CD4-positive, alpha-beta T cell treated with Interleukin-10 for 1 hour (primary cell): Measurements from ENCODE around the gene SNX20.

Experiments
- DNase-seq: peaks from one replicate; pipeline ENCODE4 v3.0.0-alpha.2; 2020

Gene SNX20

GRCh38 chr16:50632927-50633800 lies 47.9 kb downstream of the SNX20 start:
- DNase-seq, result no peak

DNA sequence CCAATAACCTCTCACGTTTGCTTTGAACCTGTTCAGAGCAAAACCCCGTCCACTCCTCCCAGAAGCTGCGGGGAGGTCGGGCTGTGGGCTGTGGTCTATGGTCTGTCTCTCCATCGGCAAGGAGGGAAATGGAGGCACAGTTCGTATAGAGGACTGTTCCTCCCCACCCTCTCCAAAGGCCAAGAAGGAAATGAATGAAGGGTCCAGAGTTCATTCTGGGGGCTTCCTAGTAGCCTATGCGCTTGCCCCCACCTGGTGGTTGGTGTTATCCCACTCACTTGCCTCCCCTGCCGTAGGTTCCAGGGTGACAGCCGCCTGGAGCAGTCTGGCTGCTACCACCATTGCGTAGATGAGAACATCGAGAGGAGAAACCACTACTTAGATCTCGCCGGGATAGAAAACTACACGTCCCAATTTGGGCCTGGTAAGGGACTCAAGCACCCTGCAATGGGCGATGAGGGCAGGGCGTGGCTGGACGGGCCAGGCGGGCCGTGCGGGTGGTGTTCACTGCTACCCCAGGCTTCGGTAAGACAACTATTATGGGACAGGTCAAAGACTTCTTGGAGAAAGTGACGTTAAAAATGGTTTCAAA lies 49.0 kb downstream of the SNX20 start:
- no peak for DNase-seq

DNA sequence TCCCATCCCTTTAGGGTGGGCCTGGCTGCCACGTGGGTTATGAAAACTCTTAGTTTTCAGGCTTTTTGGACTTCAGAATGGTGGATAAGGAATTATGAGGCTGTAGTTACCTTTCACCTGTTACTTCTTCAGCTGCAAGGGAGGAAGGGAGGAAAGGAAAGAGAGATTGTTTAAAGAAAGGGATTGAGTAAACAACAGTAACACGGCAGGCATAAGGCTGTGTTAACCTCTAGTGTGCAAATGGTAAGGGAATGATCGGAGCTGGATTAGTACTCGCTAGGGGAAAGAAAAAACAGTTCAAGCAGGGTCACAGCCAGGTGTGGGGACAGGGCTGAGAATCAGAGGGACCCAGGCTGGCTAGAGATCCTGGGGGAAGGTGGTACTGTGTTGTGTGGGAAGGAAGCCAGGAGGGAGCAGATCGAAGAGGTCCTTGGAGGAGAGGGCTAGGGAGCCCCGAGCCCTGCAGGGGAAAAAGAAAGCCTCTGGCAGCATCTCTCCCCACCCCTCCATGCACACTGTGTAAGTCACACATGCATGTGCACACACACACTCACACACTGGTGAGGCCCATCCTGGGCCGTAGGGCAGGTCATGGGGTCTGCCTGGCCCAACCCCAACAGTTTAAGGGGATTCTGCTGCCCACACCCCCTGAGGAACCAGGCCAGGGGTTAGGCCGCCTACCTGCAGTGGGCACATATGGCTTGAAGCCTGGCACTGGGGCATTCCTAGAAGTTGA lies 49.7 kb downstream of the SNX20 start:
- DNase-seq, result no peak

DNA sequence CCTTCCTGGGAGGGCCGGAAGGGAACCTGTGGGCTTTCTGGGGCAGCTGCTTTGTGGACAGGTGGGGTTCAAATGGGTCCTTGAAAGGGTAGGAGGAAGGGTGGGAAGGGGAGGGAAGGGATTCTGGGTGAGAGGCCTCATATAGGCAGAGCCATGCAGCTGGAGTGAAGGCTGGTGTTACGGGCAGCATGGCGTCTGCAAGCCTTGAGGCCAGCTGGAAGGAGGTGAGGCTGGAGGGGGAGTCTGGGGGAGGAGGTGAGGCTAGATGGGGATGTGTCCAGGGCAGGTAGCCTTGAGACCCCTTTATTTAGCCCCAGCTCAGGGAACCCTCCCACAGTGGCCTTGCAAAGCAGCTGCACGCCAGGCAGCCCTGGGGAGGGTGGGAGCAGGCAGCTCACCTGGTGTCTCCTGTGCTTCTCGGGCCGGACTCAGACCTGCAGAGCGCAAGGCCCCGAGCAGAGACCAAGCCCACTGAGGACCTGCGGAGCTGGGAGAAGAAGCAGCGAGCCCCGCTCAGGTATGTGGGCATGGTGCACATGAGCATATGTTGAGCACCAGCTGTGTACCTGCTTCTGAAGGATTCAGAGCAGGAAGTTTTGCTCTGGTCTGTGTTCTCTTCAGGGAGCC lies 50.6 kb downstream of the SNX20 start:
- DNase-seq, result no peak

DNA sequence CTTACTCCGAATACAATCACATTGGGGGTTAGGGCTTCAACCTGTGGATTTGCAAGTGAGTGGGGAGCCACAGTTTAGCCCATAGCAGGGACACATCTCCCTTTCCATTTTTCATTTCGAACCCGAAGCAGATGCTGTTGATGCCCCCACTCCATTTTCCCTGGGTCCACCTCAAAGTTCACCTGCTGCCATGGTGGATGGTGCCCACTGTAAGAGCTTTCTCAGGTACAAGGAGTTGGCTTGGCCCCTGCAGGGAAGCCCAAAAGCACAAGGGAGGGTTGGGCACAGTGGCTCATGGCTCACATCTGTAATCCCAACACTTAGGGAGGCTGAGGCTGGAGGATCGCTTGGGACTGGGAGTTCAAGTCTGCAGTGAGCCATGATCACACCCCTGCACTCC lies 51.8 kb downstream of the SNX20 start:
- DNase-seq, result no peak

DNA sequence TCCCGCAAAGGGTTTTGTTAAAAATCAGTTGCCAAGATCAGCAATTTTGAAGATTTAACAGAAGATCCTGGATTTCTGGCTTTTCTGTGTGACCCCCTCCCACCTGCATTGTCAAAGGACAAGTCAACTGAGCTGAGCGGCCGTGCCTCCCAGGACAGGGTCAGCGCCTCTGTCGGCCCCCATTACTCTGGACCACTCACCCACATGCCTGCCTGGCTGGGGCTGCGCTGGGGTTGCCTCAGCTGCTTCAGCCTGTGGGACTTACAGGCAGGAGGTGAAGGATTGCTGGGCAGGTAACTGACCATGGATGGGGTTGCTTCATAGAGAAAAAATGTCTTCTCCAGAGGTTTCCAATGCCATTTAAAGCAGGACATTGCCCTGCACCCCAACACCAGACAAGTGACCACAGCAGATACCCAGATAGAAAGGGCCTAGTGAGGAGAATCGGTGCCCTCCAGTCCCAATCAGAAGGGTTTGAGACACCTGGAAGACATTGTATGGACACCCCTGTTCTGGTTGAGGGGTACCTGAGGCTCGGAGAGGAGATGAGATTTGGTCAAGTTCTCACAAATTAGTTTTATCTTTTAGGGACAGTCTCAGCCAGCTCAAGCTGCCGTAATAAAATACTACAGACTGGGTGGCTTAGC lies 52.8 kb downstream of the SNX20 start:
- DNase-seq, result no peak

- peak; percentile 51 for DNase-seq
Measured at GRCh38 chr16:50627419-50627818, 53.7 kb downstream of the SNX20 start.

DNA sequence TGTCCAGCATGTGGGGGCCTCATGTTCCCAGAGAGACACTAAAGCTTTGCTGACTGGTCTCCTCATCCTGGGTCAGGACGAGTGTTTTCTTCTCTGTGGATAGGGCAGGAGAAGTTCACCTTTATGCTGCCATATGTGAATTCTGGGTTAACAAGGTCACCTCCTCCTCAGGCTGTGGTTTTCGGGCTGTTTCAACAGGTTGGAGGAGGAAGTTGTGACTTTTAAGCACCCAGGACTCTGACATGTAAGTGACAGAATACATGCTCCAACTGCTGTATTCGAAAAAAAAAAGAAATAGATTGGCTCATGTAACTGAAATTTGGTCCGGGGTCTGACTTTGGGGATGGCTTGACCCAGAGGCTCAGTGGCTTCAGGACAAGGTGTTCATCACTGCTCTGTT lies 54.2 kb downstream of the SNX20 start:
- DNase-seq, result no peak

DNA sequence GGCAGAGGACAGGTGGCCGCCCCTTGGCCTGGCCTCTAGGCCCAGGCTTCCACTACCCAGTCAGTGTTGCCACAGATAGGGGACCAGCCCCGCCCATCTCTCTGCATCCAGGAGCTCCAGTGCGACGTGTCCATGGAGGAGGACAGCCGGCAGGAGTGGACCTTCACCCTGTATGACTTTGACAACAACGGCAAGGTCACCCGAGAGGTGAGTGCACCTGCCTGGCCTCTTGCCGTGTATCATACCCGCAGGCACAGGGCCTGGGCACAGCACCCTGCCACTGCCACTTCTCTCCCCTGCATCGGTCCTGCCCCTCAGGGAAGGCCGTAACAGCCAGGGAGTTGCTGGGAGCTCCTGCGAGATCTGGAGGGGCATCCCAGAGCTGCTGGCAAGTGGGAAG lies 55.7 kb downstream of the SNX20 start:
- DNase-seq, result no peak

- no peak for DNase-seq
Measured at GRCh38 chr16:50624449-50624970, 56.6 kb downstream of the SNX20 start.

- no peak for DNase-seq
Measured at GRCh38 chr16:50622643-50623369, 58.3 kb downstream of the SNX20 start.

DNA sequence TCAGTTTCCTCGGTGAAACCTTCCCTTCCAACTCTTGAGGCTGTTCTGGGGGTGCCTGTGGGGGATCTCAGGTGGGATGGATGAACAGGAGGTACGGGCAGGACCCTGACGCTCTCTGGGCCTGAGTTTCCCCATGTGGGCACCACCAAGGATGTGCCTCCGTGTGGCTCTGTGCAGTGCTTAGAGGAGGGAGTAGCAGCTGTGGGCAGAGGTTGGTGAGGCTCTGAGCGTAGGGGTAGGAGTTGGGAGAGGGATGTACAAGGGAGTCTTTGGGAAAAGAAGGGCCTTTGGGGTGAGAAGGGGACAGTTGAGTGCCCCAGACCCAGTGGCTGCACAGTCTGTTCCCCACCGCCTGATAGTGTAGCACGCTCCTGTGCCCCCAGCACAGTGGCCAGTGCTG lies 59.1 kb downstream of the SNX20 start:
- DNase-seq, result no peak
